HepG2 (cell line): ENCODE data around the gene CISD3. TPM values are rescaled to one million over a fixed set of nuclear protein-coding genes. Genes with fewer than 3 reads are reported as not detected.
A peak's percentile ranks its signal among the peaks of the same experiment; 100 is the strongest.

Source experiments
- ATM ChIP-seq: fragments of 450-650 bp; IDR thresholded peaks from 2 replicates; pipeline ENCODE4 v1.7.1; 2017; ENCODE audit warnings: mild to moderate bottlenecking, borderline replicate concordance
- EED ChIP-seq: sonication (generic); formaldehyde crosslinking; IDR thresholded peaks from 2 replicates; pipeline ENCODE4 v1.5.0; 2020; ENCODE audit warnings: mild to moderate bottlenecking, missing genetic modification reagents
- ETV6 ChIP-seq: sonication (generic); formaldehyde crosslinking; conservative IDR thresholded peaks from 2 replicates; pipeline ENCODE4 v1.4.0; 2020; ENCODE audit warnings: missing genetic modification reagents
- NKX3-1 ChIP-seq: sonication (generic); formaldehyde crosslinking; IDR thresholded peaks from 2 replicates; pipeline ENCODE4 v1.5.0; 2020; ENCODE audit warnings: missing genetic modification reagents
- NR2F1 ChIP-seq, 2 experiments: fragments of 450-650 bp in 1 of 2; formaldehyde crosslinking in 1 of 2; IDR thresholded peaks; 2 replicates each; pipeline versions ENCODE4 v1.5.0 to v1.6.1; 2016 to 2020; ENCODE audit warnings: mild to moderate bottlenecking in 1 of 2, missing compliant biosample characterization in 1 of 2, missing genetic modification reagents in 1 of 2, moderate library complexity in 1 of 2
- PCBP2 ChIP-seq: fragments of 200-400 bp; formaldehyde crosslinking; optimal IDR thresholded peaks from 2 replicates; pipeline ENCODE3; 2018; ENCODE audit warnings: low read length, low read depth; ENCODE audit not compliant: poor library complexity, severe bottlenecking
- POGZ ChIP-seq: sonication (generic); formaldehyde crosslinking; IDR thresholded peaks from 2 replicates; pipeline ENCODE4 v1.4.0; 2020; ENCODE audit warnings: mild to moderate bottlenecking, missing genetic modification reagents
- TSC22D2 ChIP-seq: sonication (generic); formaldehyde crosslinking; IDR thresholded peaks from 2 replicates; pipeline ENCODE4 v1.5.1; 2020; ENCODE audit warnings: missing genetic modification reagents, mild to moderate bottlenecking, borderline replicate concordance
- ZBTB7A ChIP-seq: sonication (generic); formaldehyde crosslinking; IDR thresholded peaks from 2 replicates; pipeline ENCODE4 v1.8.0; 2022; ENCODE audit warnings: mild to moderate bottlenecking, missing genetic modification reagents
- ZMYM4 ChIP-seq: sonication (generic); formaldehyde crosslinking; IDR thresholded peaks from 2 replicates; pipeline ENCODE4 v1.8.1; 2023; ENCODE audit warnings: mild to moderate bottlenecking, missing genetic modification reagents
- ZNF567 ChIP-seq: sonication (generic); formaldehyde crosslinking; IDR thresholded peaks from 2 replicates; pipeline ENCODE4 v1.8.1; 2023; ENCODE audit warnings: mild to moderate bottlenecking, missing genetic modification reagents, borderline replicate concordance
- ZNF772 ChIP-seq: sonication (generic); formaldehyde crosslinking; IDR thresholded peaks from 2 replicates; pipeline ENCODE4 v1.5.0; 2020; ENCODE audit warnings: mild to moderate bottlenecking, missing genetic modification reagents
- ZNF792 ChIP-seq: IDR thresholded peaks from 2 replicates; pipeline ENCODE4 v1.6.1; 2016
- polyA plus RNA-seq, 8 experiments: library from polyadenylated mRNA; depleted of rRNA in 3 of 8; stranded (reverse) in 7 of 8; unstranded in 1 of 8; fragments of >200 nt; fragmentation: Illumina TruSeq in 4 of 8; extraction: Trizol in 4 of 8; gene quantifications; 2 replicates each; pipeline versions ENCODE4 v1.2.1 to v1.2.3, GENCODE V29; 2011 to 2016; ENCODE audit warnings: low read depth in 4 of 8, missing spikeins in 1 of 8, mixed read lengths in 1 of 8; ENCODE audit not compliant: insufficient read depth in 1 of 8
- total RNA-seq, 5 experiments: library from RNA; depleted of rRNA; stranded (reverse); fragments of >200 nt; fragmentation: Illumina TruSeq; extraction: Trizol; gene quantifications; 2 replicates each; pipeline ENCODE4 v1.2.3, GENCODE V29; 2016; ENCODE audit warnings: low read depth in 1 of 5
- TF ChIP-seq, protein P1 (sequence below): sonication (generic); formaldehyde crosslinking; IDR thresholded peaks from 2 replicates; pipeline ENCODE4 v1.5.1; 2020; ENCODE audit warnings: mild to moderate bottlenecking, missing genetic modification reagents, borderline replicate concordance
- TF ChIP-seq, protein P2 (sequence below): IDR thresholded peaks from 2 replicates; pipeline ENCODE4 v1.6.1; 2018; ENCODE audit warnings: missing genetic modification reagents, mild to moderate bottlenecking, missing compliant biosample characterization
- TF ChIP-seq, protein P3 (sequence below): sonication (generic); formaldehyde crosslinking; IDR thresholded peaks from 2 replicates; pipeline ENCODE4 v1.4.0; 2020; ENCODE audit warnings: mild to moderate bottlenecking, missing genetic modification reagents
- TF ChIP-seq, protein P4 (sequence below): sonication (generic); formaldehyde crosslinking; IDR thresholded peaks from 2 replicates; pipeline ENCODE4 v1.8.1; 2022; ENCODE audit warnings: mild to moderate bottlenecking, missing genetic modification reagents
- TF ChIP-seq, protein P5 (sequence below): IDR thresholded peaks from 2 replicates; pipeline ENCODE4 v1.6.1; 2012; ENCODE audit warnings: low read length, improper control_type of control experiment

CISD3 gene
- total and polyA plus RNA-seq, 2 of the 13 experiments (the other 11 are each of a cell fraction or from before 2014, with no cell fraction given): 30.0 to 34.1 TPM

GRCh38 chr17:38703742-38704605 lies 26.2 kb upstream of the CISD3 start (continued):
- TF ChIP-seq ZNF567 (peak; percentile 3; the same call in 1 of the 2 replicates), ZNF772 (CRISPR knock-in tag) (peak; percentile 81), PCBP2 (peak; percentile 80), ZNF792 (CRISPR knock-in tag) (peak; percentile 70), NKX3-1 (peak; percentile 81), EED (CRISPR knock-in tag) (no peak), POGZ (CRISPR knock-in tag) (peak; percentile 38), TSC22D2 (peak; percentile 61; the same call in 1 of the 2 replicates), ZBTB7A (CRISPR knock-in tag) (peak; percentile 99), ETV6 (CRISPR knock-in tag) (peak; percentile 97; the same call in 1 of the 2 replicates), ATM (no peak), NR2F1 (CRISPR knock-in tag; IDR thresholded peaks at IDR 0.05) (peak; percentile 95 to 97), ZMYM4 (peak; percentile 68; the same call in 1 of the 2 replicates)
- TF ChIP-seq, protein P1, sequence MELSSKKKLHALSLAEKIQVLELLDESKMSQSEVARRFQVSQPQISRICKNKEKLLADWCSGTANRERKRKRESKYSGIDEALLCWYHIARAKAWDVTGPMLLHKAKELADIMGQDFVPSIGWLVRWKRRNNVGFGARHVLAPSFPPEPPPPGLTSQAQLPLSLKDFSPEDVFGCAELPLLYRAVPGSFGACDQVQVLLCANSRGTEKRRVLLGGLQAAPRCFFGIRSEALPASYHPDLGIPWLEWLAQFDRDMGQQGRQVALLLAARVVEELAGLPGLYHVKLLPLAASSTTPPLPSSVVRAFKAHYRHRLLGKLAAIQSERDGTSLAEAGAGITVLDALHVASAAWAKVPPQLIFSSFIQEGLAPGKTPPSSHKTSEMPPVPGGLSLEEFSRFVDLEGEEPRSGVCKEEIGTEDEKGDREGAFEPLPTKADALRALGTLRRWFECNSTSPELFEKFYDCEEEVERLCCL (CRISPR knock-in tag): no peak; the same call in 1 of the 2 replicates
- TF ChIP-seq, protein P2, sequence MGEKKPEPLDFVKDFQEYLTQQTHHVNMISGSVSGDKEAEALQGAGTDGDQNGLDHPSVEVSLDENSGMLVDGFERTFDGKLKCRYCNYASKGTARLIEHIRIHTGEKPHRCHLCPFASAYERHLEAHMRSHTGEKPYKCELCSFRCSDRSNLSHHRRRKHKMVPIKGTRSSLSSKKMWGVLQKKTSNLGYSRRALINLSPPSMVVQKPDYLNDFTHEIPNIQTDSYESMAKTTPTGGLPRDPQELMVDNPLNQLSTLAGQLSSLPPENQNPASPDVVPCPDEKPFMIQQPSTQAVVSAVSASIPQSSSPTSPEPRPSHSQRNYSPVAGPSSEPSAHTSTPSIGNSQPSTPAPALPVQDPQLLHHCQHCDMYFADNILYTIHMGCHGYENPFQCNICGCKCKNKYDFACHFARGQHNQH: peak; percentile 99
- TF ChIP-seq, protein P3, sequence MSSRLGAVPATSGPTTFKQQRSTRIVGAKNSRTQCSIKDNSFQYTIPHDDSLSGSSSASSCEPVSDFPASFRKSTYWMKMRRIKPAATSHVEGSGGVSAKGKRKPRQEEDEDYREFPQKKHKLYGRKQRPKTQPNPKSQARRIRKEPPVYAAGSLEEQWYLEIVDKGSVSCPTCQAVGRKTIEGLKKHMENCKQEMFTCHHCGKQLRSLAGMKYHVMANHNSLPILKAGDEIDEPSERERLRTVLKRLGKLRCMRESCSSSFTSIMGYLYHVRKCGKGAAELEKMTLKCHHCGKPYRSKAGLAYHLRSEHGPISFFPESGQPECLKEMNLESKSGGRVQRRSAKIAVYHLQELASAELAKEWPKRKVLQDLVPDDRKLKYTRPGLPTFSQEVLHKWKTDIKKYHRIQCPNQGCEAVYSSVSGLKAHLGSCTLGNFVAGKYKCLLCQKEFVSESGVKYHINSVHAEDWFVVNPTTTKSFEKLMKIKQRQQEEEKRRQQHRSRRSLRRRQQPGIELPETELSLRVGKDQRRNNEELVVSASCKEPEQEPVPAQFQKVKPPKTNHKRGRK: no peak
- TF ChIP-seq, protein P4, sequence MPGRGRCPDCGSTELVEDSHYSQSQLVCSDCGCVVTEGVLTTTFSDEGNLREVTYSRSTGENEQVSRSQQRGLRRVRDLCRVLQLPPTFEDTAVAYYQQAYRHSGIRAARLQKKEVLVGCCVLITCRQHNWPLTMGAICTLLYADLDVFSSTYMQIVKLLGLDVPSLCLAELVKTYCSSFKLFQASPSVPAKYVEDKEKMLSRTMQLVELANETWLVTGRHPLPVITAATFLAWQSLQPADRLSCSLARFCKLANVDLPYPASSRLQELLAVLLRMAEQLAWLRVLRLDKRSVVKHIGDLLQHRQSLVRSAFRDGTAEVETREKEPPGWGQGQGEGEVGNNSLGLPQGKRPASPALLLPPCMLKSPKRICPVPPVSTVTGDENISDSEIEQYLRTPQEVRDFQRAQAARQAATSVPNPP (CRISPR knock-in tag): peak; percentile 62; the same call in 1 of the 2 replicates
- TF ChIP-seq, protein P5, sequence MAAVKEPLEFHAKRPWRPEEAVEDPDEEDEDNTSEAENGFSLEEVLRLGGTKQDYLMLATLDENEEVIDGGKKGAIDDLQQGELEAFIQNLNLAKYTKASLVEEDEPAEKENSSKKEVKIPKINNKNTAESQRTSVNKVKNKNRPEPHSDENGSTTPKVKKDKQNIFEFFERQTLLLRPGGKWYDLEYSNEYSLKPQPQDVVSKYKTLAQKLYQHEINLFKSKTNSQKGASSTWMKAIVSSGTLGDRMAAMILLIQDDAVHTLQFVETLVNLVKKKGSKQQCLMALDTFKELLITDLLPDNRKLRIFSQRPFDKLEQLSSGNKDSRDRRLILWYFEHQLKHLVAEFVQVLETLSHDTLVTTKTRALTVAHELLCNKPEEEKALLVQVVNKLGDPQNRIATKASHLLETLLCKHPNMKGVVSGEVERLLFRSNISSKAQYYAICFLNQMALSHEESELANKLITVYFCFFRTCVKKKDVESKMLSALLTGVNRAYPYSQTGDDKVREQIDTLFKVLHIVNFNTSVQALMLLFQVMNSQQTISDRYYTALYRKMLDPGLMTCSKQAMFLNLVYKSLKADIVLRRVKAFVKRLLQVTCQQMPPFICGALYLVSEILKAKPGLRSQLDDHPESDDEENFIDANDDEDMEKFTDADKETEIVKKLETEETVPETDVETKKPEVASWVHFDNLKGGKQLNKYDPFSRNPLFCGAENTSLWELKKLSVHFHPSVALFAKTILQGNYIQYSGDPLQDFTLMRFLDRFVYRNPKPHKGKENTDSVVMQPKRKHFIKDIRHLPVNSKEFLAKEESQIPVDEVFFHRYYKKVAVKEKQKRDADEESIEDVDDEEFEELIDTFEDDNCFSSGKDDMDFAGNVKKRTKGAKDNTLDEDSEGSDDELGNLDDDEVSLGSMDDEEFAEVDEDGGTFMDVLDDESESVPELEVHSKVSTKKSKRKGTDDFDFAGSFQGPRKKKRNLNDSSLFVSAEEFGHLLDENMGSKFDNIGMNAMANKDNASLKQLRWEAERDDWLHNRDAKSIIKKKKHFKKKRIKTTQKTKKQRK: no peak
